HFF-Myc (cell line): ENCODE data around the gene AADACL4.

Experiments
- DNase-seq: peaks from one replicate; pipeline ENCODE4 v3.0.0-alpha.2; 2011; ENCODE audit warnings: low read depth; ENCODE audit errors: extremely low read depth
- H3K4me3 ChIP-seq: replicated peaks from 2 replicates; pipeline ENCODE4 v1.5.1; 2011; ENCODE audit warnings: low read depth, mild to moderate bottlenecking, control low read depth, low read length
- CTCF ChIP-seq: IDR thresholded peaks from 2 replicates; pipeline ENCODE4 v1.5.1; 2012; ENCODE audit warnings: mild to moderate bottlenecking, low read depth, low read length, control low read depth; ENCODE audit errors: missing control alignments

Gene AADACL4

DNA sequence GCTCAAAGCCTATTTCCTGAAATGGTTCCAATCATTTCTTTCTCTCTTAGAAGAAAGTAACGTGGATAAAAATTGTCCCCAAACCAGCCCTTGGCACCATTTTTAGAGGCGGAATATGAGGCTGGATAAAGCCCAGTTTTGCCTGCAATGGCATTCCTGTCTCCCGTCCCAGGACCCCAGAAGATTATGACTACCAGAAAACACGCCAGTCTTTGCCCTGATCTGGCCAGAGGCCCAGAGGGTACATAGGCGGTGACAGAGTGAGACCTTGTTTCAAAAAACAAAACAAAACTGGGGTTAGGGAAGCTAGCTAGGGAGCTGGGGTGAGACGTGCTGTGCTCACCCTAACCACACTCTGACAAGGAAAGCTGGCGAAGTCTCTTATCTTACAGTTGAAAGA, at the start of gene AADACL4:
Gene AADACL4 (plus strand): TSS at position 301 of the 400 bp plus-strand sequence. CDS start 462 bp downstream, outside the sequence.
- no peak for DNase-seq
- H3K4me3 ChIP-seq, result no peak within 1 kb of the TSS
- no peak for TF ChIP-seq CTCF

GRCh38 chr1:12594490-12594889, 49.4 kb upstream of the AADACL4 start:
- no peak for DNase-seq
- peak; percentile 9 for TF ChIP-seq CTCF
- no peak overlapping the region for H3K4me3 ChIP-seq

GRCh38 chr1:12594966-12595756, 48.7 kb upstream of the AADACL4 start:
- TF ChIP-seq CTCF, result no peak
- peak overlapping the region; percentile 14; the same call in 1 of the 2 replicates for H3K4me3 ChIP-seq
- DNase-seq, result no peak

DNA sequence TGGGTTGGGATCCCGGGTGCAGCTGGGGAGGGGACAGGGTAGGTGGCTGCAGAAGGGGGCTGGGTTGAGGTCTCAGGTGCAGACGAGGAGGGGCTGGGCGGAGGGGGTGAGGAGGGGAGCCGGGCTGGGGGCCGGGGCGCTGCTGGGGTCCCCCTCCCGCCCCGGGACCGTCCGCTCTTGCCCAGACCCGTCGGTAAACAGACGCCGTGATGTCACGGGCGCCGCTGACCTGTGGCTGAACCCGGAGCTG, 48.2 kb upstream of the AADACL4 start:
- no peak for DNase-seq
- H3K4me3 ChIP-seq, result peak overlapping the region; percentile 34

DNA sequence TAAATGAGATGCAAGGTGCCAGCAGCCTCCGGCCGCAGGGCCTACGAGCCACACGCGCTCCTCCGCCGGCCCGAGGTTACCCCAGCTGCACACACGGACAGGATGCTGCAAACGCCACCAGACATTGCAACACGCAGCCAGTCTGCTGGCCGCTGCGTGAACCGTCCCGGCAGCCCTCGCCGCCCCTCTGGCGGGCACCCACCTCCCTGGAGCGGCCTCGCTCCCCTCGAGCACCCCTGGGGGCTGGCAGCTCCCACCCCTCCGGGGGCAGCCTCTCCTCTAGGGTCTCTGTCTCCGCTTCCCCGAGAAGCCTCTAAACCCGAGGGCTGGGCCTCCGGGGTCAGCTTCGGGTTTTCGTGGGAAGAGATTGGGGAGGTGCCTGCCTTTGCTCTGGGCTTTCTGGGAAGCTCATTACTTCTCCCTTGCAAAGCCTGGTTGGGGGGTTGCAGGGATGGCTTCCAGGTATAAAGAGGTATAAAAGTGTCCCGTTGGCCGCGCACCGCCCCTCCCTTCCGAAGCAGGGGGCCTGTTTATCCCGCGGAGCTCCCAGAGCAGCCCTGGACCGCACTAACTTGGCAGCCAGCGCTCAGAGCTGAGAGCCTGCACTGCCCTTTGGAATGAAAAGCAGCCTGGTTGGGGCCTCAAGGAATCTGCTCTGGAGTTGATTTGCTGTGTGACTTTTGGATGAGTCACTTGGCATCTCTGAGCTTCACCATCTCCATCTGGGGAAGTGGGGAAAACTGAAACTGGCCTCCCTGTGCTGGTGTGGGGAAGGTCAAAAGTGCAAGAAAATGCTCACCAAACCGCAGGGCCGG, 47.7 kb upstream of the AADACL4 start:
- peak overlapping the region; percentile 34 for H3K4me3 ChIP-seq
- peak; percentile 90 for DNase-seq
- no peak for TF ChIP-seq CTCF

More for the DNA sequence above, 48.2 kb upstream of the AADACL4 start:
- no peak for TF ChIP-seq CTCF

DNA sequence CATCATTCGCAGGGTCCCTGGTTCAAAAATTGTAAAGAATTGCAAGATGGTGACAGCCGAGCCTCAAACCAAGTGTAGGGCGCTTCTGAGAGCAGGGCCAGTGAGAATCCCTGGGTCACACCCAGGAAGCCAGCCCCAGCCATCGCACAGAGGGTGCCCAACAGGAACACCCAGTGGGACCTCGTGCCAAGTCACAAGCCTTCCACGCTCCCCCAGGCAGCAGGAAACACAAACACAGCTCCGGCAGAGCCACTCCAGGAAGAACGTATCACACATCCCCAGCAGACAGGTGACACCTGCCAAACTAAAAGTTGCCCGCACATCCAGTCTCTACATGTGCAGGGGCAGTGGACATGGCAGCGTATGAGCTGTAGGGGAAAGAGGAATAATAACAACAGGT, 46.1 kb upstream of the AADACL4 start:
- no peak for DNase-seq
- no peak for TF ChIP-seq CTCF
- H3K4me3 ChIP-seq, result no peak overlapping the region
